ENCODE results near the gene GRID2IP. TPM values are rescaled to one million over a fixed set of nuclear protein-coding genes. Genes with fewer than 3 reads are reported as not detected.
A peak's percentile ranks its signal among the peaks of the same experiment; 100 is the strongest.

The GRID2IP gene
- total RNA-seq, 1 donor from 2014 or later: not detected

DNA sequence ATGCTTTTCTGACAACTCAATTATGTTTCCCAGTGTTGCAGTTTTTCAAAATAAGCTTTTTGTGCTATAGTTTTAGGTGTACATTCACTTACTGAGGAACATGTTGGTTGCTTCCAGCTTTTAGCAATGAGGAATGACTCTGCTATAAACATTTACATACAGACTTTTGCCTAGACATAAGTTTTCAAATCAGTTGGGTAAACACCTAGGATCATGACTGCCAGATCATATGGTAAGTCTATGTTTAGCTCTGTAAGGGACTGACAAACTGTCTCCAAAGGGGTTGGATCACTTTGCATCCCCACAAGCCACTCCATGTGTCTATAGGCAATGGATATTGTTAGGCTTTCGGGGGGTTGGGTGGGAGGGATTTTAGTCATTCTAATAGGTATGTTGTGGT is 10.8 kb upstream of the GRID2IP start:
- DNase-seq: no peak

DNA sequence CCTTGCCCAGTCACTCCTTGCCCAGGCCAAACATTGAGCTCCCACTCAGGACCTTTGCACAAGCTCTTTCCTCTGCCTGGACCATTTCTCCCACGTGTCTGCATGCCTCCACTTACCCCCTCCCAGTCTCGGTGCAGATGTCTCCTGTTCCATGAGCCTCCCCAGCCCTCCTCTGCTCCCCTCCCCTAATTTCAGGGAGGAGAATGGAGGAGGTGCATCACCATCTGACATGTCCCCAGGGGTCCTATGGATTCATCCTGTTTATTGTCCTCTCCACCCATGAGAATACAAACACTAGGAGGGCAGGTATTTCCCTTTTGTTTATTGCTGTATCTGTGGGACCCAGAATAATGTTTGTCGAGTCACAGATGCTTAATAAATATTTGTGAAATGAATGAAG is 8.6 kb upstream of the GRID2IP start:
- no peak for DNase-seq

DNA sequence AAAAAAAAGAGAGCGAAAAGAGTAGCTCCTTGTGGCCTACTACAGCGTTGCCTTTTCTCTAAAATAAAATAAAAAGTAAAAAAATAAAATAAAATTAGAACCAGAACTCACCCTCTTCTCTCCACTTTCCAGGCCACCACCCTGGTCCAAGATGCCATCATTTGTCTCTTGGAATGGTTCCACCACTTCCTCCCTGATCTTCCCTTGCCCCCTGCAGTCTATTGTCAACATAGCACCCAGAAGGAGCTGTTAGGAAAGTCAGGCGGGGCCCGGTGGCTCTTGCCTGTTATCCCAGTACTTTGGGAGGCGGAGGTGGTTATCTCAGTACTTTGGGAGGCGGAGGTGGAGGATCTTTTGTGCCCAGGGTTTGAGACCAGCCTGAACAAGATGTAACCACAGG is 7.6 kb upstream of the GRID2IP start:
- DNase-seq: peak; percentile 35

DNA sequence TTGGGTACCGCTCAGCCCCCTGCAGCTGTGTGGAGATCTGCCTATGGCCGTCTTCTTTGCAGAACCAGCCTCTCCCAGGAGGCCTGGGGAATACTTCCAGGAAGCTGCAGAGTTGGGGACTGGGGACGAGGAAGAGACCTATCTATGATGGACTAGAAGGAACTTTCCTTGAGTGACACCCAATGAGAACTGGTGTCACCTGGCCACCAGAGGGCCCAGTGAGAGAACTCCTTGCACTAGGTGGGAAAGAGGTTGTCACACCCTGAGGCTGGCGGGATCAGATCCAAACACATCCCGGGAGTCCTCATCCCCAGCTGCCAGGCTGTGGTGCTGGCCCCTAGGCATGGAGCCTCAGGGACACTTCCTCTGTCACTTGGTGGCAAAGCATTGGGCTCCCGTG is 4.9 kb upstream of the GRID2IP start:
- DNase-seq: no peak

DNA sequence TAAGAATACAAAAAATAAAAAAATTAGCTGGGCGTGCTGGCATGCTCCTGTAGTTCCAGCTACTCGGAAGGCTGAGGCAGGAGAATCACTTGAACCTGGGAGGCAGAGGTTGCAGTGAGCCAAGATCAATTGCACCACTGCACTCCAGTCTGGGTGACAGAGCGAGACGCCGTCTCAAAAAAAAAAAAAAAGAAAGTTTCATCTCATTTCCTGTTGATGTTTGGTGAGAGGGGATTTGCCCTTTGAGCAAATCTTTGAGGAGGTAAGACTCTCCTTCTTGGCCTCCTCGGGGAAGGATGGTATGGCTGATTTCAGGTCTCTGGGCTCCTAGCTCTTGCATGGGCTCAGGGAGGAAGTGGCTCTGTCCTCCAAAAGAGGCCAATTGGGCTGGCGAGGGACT is 3.6 kb upstream of the GRID2IP start:
- DNase-seq: no peak

DNA sequence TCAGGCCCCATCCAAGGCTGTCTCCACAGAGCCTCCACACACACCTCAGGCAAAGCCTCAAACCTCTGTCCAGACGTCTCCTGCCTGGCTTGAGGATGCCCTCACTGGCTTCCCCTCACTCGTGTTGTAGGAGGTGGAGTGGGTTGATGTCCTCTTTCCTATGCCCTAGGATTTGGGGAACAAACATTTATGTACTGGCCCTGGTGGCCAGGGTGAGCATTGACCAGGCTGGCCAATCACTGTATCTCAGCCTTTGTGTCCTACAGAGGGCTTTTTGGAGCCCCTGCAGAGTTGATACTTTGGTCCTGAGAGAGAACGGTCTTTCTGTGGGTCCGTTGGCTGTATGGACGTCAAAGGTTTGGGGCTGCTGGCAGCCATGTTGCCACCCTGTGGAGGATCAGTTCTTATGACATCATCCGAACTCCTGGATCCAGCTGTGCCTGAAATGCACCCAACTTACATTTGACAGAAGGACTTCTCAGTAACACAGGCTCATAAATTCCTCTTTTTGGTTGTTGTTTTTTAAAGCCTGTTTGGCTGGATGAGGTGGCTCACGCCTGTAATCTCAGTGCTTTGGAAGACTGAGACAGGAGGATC is 2.3 kb upstream of the GRID2IP start:
- no peak for DNase-seq

DNA sequence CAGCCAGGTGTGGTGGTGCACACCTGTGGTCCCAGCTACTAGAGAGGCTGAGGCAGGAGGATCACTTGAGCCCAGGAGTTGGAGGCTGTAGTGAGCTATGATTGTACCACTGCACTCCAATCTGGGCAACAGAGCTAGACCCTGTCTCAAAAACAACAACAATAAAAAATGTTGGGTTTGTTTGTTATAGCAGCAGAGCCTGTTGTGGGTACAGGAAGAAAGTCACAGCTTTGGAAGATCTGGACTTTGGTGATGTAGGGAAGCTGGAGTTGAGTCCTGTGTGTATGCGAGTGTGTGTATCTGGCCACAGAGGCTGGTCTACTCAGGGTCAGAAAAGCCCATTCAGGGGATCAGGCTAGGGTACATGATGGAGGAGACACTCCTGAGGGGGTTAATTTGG is 3.9 kb downstream of the GRID2IP start:
- no peak for DNase-seq

DNA sequence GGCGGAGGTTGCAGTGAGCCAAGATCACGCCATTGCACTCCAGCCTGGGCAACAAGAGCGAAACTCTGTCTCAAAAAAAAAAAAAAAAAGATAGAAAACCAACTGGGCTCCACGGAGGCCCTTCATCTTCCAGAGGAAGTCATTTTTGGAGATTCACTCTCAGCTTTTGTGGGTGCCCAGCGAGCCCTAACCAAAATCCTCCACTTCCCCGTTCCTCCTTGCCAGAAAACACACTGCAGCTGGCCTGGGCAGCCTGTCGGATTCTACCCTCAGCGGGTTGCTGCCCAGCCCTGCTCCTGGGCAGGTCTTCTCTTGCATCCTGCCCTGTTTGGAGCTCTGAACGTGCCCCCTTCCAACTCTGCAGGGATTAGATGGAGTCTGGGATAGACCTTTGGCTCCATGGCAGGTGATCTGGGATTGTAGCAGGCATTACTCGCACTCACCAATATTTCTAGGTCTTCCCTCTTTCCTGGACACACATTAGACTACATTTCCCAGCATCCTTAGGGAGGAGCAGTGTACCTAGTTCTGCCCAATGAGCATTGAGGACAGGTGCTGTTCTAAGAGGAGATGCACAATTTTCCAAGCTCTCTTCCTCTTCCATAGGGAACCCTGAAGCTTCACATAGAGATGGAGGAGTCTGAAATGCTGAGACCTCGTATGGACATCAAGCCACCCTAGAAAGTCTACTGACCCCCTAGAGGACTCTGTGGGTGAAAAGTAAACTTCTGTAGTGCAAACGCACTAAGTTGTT is 4.6 kb downstream of the GRID2IP start:
- no peak for DNase-seq

DNA sequence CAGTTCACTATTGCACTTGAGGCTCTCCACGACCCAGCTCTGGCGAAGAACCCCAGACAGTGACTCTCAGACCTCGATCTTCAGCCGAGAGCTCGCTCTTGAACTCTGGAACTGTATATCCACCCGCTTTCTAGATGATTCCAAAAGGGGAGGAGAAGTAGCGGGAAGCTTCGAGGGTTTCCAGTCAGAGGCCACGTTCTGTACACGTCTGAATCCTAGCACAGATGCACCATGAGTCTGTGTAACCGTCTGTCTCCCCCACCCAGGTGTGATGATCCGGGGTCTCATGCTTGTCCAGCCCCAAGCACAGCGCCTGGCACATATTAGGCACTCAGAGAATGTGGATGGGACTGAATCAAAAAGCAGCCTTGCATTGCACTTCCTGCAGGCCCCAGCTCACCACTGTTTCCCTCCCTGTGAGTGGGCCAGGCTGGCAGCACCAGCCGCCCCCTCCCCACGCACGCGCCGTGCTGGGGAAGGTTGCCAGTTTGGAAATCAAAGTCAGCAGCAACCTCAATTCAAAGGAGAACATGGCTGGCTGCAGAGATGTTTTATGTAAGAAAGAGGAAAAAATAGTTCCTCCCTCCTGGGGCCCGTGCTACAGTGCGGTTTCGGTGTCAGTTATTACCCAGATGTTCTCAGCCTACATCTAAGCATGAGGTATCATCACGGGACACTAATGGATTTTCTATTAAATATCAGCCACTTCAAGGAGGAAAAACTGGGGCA is 5.7 kb downstream of the GRID2IP start:
- DNase-seq: no peak

DNA sequence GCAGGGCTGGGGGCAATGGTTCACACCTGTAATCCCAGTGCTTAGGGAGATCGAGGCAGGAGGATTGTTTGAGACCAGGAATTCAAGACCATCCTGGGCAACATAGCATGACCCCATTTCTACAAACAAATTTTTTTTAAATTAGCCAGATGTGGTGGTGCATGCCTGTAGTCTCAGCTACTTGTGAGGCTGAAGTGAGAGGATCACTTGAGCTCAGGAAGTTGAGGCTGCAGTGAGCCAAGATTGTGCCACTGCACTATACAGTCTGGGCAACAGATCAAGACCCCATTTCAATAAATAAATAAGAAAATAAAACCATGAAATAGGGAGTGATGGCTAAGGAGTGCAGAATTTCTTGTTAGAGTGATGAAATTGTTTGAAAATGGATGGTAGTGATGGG is 8.9 kb downstream of the GRID2IP start:
- DNase-seq: no peak

DNA sequence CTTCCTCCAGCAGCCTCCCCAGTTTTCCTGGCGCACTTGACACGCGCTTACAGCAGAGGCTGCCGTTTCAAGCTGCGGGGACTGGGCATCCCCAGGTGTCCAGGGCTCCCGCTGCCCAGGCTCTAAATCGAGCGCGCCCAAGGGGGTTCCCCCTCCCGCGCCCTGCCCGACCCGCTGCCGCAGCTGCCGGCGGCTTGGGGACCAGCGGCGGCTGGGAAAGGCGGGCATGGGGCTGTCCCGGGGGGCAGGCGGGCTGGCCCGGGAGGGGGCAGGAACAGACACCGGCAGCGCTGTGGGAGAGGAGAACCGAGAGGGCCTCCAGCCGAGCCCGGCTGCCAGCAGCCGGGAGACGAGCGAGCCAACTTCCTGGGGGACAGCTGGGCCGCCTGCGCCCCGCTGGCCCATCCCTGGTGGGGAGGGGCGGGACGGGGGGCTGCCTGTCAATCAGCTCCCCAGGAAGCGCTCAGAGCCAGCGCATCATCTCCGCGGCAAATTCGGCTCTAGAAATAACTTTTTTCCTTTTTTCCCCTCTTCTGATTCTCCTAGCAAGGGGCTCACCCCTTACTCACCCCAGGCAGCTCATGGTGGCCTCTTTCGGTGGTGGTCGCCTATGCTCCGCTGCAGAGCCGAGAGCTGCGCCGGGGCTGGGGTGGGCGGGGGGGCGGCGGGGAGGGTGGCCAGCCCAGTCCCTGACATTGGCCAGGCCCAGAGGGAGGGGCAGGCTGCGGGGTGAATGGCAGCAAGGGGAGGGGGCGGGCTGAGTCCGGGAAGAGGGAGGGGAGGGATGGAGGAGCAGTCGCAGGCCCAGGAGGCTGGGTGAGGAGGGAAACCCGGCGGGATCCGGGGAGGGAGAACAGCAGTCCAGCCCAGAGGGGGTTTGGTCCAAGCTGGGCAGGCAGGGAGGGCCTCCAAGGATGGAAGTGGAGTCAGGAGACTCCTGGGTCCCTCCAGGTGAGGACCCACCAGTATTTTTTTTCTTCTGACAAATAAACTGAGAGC is 14.7 kb downstream of the GRID2IP start:
- DNase-seq: no peak

DNA sequence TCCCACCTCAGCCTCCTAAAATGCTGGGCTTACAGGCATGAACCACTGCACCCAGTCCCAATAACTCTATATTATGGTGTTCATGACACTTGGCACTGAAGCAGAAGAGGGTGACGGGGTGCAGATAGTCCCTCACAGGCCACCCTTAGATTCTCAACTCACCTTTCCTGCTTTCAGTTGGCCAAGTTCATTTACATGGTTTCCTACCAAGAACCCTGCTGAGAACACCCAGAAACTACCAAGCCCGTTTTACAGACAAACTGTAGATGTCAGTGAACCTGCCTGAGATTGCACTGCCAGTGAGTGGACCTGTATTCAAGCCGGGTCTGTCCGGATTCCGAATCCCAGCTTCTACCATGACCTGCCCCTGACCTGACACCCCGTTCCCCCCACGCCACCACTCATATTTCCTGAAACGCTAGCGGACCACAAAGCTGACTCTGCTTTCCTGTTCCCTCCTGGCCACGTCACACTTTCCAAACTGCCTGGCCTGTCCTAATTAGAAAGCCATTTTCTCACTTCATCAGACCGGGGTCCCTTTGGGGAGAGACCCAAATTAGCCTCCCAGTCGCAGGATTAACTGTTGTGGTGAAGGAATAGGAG is 17.3 kb downstream of the GRID2IP start:
- peak; percentile 34 for DNase-seq

DNA sequence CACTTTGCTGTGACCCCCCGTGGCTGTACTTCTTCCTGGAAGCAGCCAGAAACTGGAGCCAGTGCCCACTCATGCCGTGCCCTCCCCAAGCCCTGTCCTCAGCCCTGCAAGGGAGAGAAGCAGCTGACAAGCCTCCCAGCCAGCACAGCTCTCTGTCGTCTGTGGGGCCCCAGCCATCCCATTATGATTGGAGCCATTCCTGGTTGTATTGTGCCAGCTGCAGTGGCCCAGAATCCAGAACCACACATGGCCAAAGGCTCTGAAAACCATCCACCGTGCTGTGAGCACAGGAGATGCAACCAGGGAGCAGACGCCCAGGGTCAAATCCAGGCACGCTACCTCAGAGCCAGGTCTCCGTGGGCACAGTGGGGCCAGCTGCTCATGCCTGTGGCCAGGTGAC is 18.7 kb downstream of the GRID2IP start:
- DNase-seq: no peak

DNA sequence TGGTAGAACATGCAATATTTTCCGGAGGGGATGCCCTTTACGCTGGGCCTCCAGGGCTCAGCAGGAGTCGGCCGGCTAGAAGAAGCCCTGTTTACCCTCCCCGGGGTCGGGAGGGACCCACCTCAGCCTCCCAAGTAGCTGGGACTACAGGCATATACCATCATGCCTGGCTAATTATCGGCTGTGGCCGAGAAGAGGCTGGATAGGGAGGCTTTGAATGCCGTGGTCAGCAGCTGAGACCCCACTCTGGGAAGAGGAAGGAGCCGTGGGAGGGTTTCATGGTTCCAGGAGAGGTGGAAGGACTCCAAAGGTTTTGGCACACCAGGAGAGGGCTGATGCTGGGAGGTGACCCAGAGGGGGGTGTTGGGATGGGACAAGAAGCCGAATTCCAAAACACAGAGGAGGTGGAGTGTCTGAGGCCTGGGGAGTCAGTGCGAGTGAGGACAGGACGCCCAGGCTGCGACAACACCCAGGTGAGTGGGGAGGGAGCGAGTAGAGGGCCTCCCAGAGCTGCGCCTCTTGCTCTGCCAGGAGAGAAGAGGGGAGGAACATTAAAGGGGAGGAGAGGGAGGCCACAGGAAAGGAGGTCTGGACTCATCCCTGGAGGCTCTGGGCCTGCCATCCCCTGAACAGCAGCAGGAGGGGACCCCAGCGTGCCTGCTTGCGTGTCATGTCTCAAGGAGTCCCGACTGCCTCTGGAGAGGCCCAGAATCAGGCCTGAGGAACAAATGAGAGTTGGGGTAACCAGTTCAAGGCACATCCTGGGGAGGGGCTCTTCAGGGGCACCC is 19.6 kb downstream of the GRID2IP start:
- DNase-seq: no peak

DNA sequence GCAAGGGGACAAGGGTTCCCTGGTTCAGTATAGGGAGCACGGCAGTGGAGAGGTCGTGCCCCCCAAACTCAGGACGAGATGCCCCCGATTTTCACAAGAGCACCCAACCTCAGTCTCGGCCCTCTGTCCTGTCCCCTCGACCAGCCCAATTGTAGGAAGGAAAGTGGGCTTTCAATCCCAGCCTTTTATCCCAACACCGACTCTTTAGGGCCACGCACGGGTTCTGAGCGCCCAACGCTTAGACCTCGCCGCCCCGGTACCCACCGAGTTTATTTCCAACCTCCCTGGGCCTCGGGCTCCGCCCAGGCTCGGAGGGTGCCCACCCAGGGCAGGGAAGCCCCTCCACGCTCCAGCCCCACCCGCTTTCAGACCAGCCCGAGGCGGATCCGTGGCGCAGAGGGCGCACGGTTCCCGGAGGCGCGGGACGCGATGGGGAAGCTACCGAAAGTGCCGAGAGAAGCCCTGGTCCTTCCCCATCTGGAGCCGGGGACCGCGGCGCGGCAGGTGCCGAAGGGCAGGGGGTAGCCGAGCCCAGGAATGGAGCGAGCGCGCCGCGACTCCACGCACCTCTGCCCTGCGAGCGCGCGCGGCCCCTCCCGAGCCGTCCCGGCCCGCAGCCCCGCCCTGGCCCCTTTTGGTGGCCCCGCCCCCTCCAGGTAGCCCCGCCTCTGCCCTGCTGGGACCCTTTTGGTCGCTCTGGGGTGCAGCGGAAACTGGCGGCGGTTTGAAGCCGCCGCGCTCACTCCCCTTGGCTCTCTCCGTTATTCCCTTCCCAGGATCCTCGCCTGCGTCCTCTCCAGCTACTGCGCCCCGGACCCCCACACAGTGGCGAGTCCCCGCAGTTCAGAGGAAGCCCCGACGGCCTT is 20.4 kb downstream of the GRID2IP start:
- no peak for DNase-seq

DNA sequence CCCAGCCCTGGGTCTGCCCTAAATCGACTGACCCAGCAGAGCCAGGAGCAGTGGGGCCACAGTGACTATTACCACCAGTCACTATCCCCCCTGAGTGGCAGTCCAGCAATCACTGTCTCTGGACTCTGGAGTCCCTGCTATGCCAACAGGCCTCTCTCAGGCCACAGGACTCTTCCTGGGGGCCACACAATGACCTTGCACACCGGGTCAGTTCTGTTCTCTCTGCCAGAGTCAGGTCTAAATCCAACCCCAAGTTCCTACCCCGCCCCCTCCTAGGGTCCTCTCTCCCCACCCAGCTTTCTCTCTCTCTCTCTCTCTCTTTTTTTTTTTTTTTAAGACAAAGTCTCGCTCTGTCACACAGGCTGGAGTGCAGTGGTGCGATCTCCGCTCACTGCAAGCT is 21.6 kb downstream of the GRID2IP start:
- no peak for DNase-seq

DNA sequence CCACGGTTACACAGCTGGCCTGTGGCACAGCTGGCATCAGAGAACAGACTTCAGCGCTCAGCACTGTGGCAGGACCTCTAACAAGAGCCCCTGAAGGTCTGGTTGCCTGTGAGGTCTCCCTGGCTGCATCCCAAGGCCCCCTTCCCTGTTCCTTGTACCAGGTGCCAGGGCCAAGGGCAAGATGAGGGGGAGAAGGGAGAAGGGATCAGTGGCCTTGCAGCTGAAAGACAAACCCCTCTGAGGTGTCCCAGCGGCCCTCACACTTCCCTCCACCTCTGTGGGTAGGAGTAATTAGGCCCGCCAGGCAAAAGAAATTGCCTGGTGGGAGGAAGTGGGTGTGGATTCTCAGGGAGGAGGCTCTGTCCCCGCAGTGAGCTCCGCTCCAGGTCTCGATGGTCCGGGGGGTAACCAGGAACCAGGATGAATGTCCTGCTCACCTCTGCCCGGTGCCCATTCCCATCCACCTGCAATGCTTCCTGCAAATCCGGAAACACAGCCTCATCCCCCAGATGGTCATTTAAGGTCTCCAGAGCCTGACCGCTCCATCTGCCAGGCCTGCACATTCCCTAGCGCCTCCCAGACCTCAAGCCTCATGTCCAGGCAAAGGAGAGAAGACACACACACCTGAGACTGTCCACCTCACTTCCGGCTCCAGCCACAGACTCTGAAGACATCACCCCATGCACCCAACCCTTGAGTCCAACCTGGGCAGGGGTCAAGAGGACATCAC is 22.7 kb downstream of the GRID2IP start:
- no peak for DNase-seq

DNA sequence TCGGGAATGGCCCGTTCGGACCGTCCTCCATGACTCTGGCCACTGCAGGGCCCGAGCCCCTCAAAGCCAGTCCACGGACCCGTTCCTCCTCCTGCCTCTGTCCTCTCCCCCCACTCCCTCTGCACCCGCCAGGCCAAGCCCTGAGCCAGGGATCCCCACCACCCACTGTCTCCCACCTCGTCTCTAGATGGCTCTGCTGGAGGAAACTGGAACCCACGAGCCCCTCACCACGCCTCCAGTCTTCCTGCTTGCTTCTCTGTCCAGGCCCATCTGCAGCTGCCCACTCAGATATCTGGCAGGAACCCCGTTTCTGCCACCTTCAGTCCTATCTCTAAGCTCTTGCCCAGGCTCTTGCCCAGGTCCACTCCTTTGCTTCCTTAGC is 24.3 kb downstream of the GRID2IP start:
- DNase-seq: no peak

DNA sequence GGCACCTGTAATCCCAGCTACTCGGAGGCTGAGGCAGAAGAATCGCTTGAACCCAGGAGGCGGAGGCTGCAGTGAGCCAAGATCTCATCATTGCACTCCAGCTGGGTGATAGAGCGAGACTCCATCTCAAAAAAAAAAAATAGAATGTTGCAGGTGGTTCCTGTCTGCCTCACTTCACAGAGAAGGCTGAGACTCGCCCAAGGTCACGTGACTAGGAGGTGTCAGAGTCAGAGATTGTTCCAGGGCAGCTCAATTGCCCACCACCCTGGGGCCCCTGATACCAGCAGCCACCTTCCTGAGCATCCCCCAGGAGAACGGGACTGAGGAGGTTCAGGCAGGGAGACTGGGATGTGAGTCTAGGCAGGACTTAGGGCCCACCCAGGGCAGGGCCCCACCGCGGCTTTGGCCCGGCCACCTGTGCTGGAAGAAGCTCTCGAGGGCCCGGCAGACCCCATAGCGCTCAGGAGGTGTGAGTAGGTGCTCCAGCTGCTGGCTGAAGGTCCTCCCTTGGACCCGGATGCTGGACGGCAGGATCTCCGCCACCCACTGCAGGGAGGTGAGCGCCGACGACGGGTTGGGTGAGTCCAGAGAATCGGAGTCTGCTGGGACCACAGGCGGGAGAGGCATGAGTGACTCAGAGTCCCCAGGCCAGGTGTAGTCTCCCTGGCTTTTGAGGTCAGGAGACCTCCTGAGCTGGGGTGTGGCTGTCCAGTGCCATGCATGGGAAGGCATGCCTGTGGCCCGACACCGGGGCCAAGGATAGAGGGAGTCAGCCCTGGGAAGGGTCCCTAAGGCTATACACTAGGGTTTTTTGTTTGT is 30.9 kb downstream of the GRID2IP start:
- DNase-seq: no peak

Data from dermis blood vessel endothelial cell (primary cell).